ENCODE data around the gene NT5DC4.

The NT5DC4 gene

GRCh38 chr2:112688086-112688880 lies 32.5 kb upstream of the NT5DC4 start:
- H3K9me3 ChIP-seq (ENCODE audit: control insufficient read depth, low read length) = no peaks in the 10 kb centered on the region
- H3K9ac ChIP-seq (ENCODE audit: low read length) = no peak overlapping the region
- no peak overlapping the region for H3K4me3 ChIP-seq (ENCODE audit: low read length)
- no peaks in the 10 kb centered on the region for H3K27me3 ChIP-seq (ENCODE audit: control insufficient read depth, insufficient read depth, low read length)
- no peaks in the 10 kb centered on the region for H3K36me3 ChIP-seq (ENCODE audit: control insufficient read depth, insufficient read depth, low read length)
- peaks cover 33% of the 10 kb centered on the region for H3K4me1 ChIP-seq (ENCODE audit: control insufficient read depth, insufficient read depth, low read length)

- Histone ChIP-seq H3K36me3 (ENCODE audit: control insufficient read depth, insufficient read depth, low read length) (no peaks in the 10 kb centered on the region), H3K9ac (ENCODE audit: low read length) (peak overlapping the region; percentile 64), H3K9me3 (ENCODE audit: control insufficient read depth, low read length) (no peaks in the 10 kb centered on the region), H3K4me1 (ENCODE audit: control insufficient read depth, insufficient read depth, low read length) (peaks cover 23% of the 10 kb centered on the region), H3K27me3 (ENCODE audit: control insufficient read depth, insufficient read depth, low read length) (no peaks in the 10 kb centered on the region), H3K4me3 (ENCODE audit: low read length) (peak overlapping the region; percentile 44)
These were observed 29.9 kb upstream of the NT5DC4 start for GRCh38 chr2:112690853-112691401.

GRCh38 chr2:112691881-112692281 lies 28.9 kb upstream of the NT5DC4 start:
- H3K9ac ChIP-seq (ENCODE audit: low read length) = no peak overlapping the region
- H3K36me3 ChIP-seq (ENCODE audit: control insufficient read depth, insufficient read depth, low read length) = no peaks in the 10 kb centered on the region
- no peaks in the 10 kb centered on the region for H3K27me3 ChIP-seq (ENCODE audit: control insufficient read depth, insufficient read depth, low read length)
- H3K4me1 ChIP-seq (ENCODE audit: control insufficient read depth, insufficient read depth, low read length) = peaks cover 23% of the 10 kb centered on the region
- H3K4me3 ChIP-seq (ENCODE audit: low read length) = no peak overlapping the region
- no peaks in the 10 kb centered on the region for H3K9me3 ChIP-seq (ENCODE audit: control insufficient read depth, low read length)

- Histone ChIP-seq H3K9me3 (ENCODE audit: control insufficient read depth, low read length) (no peaks in the 10 kb centered on the region), H3K36me3 (ENCODE audit: control insufficient read depth, insufficient read depth, low read length) (no peaks in the 10 kb centered on the region), H3K9ac (ENCODE audit: low read length) (no peak overlapping the region), H3K4me3 (ENCODE audit: low read length) (no peak overlapping the region), H3K27me3 (ENCODE audit: control insufficient read depth, insufficient read depth, low read length) (no peaks in the 10 kb centered on the region), H3K4me1 (ENCODE audit: control insufficient read depth, insufficient read depth, low read length) (peaks cover 23% of the 10 kb centered on the region)
These were observed 28.3 kb upstream of the NT5DC4 start for GRCh38 chr2:112692495-112692911.

- Histone ChIP-seq H3K4me3 (ENCODE audit: low read length) (no peak overlapping the region), H3K9ac (ENCODE audit: low read length) (no peak overlapping the region), H3K4me1 (ENCODE audit: control insufficient read depth, insufficient read depth, low read length) (peaks cover 23% of the 10 kb centered on the region), H3K27me3 (ENCODE audit: control insufficient read depth, insufficient read depth, low read length) (no peaks in the 10 kb centered on the region), H3K9me3 (ENCODE audit: control insufficient read depth, low read length) (no peaks in the 10 kb centered on the region), H3K36me3 (ENCODE audit: control insufficient read depth, insufficient read depth, low read length) (no peaks in the 10 kb centered on the region)
These were observed 27.9 kb upstream of the NT5DC4 start for GRCh38 chr2:112692918-112693317.

- no peaks in the 10 kb centered on the region for H3K36me3 ChIP-seq (ENCODE audit: control insufficient read depth, insufficient read depth, low read length)
- no peak overlapping the region for H3K9ac ChIP-seq (ENCODE audit: low read length)
- no peaks in the 10 kb centered on the region for H3K27me3 ChIP-seq (ENCODE audit: control insufficient read depth, insufficient read depth, low read length)
- H3K9me3 ChIP-seq (ENCODE audit: control insufficient read depth, low read length) = no peaks in the 10 kb centered on the region
- H3K4me3 ChIP-seq (ENCODE audit: low read length) = no peak overlapping the region
- peaks cover 18% of the 10 kb centered on the region for H3K4me1 ChIP-seq (ENCODE audit: control insufficient read depth, insufficient read depth, low read length)
These were observed 27.2 kb upstream of the NT5DC4 start for GRCh38 chr2:112693596-112693995.

GRCh38 chr2:112694182-112694581 lies 26.6 kb upstream of the NT5DC4 start:
- Histone ChIP-seq H3K4me3 (ENCODE audit: low read length) (no peak overlapping the region), H3K4me1 (ENCODE audit: control insufficient read depth, insufficient read depth, low read length) (peaks cover 17% of the 10 kb centered on the region), H3K9me3 (ENCODE audit: control insufficient read depth, low read length) (no peaks in the 10 kb centered on the region), H3K27me3 (ENCODE audit: control insufficient read depth, insufficient read depth, low read length) (no peaks in the 10 kb centered on the region), H3K9ac (ENCODE audit: low read length) (no peak overlapping the region), H3K36me3 (ENCODE audit: control insufficient read depth, insufficient read depth, low read length) (no peaks in the 10 kb centered on the region)

GRCh38 chr2:112698834-112699515 lies 21.8 kb upstream of the NT5DC4 start:
- H3K27me3 ChIP-seq (ENCODE audit: control insufficient read depth, insufficient read depth, low read length) = no peaks in the 10 kb centered on the region
- no peak overlapping the region for H3K4me3 ChIP-seq (ENCODE audit: low read length)
- H3K4me1 ChIP-seq (ENCODE audit: control insufficient read depth, insufficient read depth, low read length) = no peaks in the 10 kb centered on the region
- H3K9me3 ChIP-seq (ENCODE audit: control insufficient read depth, low read length) = no peaks in the 10 kb centered on the region
- H3K36me3 ChIP-seq (ENCODE audit: control insufficient read depth, insufficient read depth, low read length) = no peaks in the 10 kb centered on the region
- no peak overlapping the region for H3K9ac ChIP-seq (ENCODE audit: low read length)

GRCh38 chr2:112699984-112700667 lies 20.7 kb upstream of the NT5DC4 start:
- Histone ChIP-seq H3K4me1 (ENCODE audit: control insufficient read depth, insufficient read depth, low read length) (no peaks in the 10 kb centered on the region), H3K4me3 (ENCODE audit: low read length) (no peak overlapping the region), H3K36me3 (ENCODE audit: control insufficient read depth, insufficient read depth, low read length) (no peaks in the 10 kb centered on the region), H3K27me3 (ENCODE audit: control insufficient read depth, insufficient read depth, low read length) (no peaks in the 10 kb centered on the region), H3K9ac (ENCODE audit: low read length) (no peak overlapping the region), H3K9me3 (ENCODE audit: control insufficient read depth, low read length) (no peaks in the 10 kb centered on the region)

GRCh38 chr2:112701052-112701451 lies 19.8 kb upstream of the NT5DC4 start:
- Histone ChIP-seq H3K36me3 (ENCODE audit: control insufficient read depth, insufficient read depth, low read length) (no peaks in the 10 kb centered on the region), H3K9ac (ENCODE audit: low read length) (no peak overlapping the region), H3K4me1 (ENCODE audit: control insufficient read depth, insufficient read depth, low read length) (peaks cover 1% of the 10 kb centered on the region), H3K27me3 (ENCODE audit: control insufficient read depth, insufficient read depth, low read length) (no peaks in the 10 kb centered on the region), H3K4me3 (ENCODE audit: low read length) (no peak overlapping the region), H3K9me3 (ENCODE audit: control insufficient read depth, low read length) (no peaks in the 10 kb centered on the region)

GRCh38 chr2:112703684-112704083 lies 17.1 kb upstream of the NT5DC4 start:
- Histone ChIP-seq H3K36me3 (ENCODE audit: control insufficient read depth, insufficient read depth, low read length) (no peaks in the 10 kb centered on the region), H3K9ac (ENCODE audit: low read length) (no peak overlapping the region), H3K9me3 (ENCODE audit: control insufficient read depth, low read length) (no peaks in the 10 kb centered on the region), H3K4me1 (ENCODE audit: control insufficient read depth, insufficient read depth, low read length) (peaks cover 3% of the 10 kb centered on the region), H3K27me3 (ENCODE audit: control insufficient read depth, insufficient read depth, low read length) (no peaks in the 10 kb centered on the region), H3K4me3 (ENCODE audit: low read length) (no peak overlapping the region)

- no peaks in the 10 kb centered on the region for H3K9me3 ChIP-seq (ENCODE audit: control insufficient read depth, low read length)
- H3K4me3 ChIP-seq (ENCODE audit: low read length) = no peak overlapping the region
- no peaks in the 10 kb centered on the region for H3K36me3 ChIP-seq (ENCODE audit: control insufficient read depth, insufficient read depth, low read length)
- H3K4me1 ChIP-seq (ENCODE audit: control insufficient read depth, insufficient read depth, low read length) = peaks cover 3% of the 10 kb centered on the region
- no peak overlapping the region for H3K9ac ChIP-seq (ENCODE audit: low read length)
- H3K27me3 ChIP-seq (ENCODE audit: control insufficient read depth, insufficient read depth, low read length) = no peaks in the 10 kb centered on the region
These were observed 15.2 kb upstream of the NT5DC4 start for GRCh38 chr2:112705575-112705974.
